GM19372 (cell line): ENCODE measurements around the gene RTF2.
"Not testable (repeated sequence)": the region's sequence is repeated elsewhere in the genome, so short reads cannot be mapped to it uniquely, and the experiment has no call there.

Experiments
- ATAC-seq: cut with Tn5 transposase; IDR thresholded peaks from one replicate; pipeline ENCODE4 v1.9.1; 2021; ENCODE audit warnings: mild to moderate bottlenecking, low read depth, moderate library complexity; ENCODE audit not compliant: unreplicated experiment

The RTF2 gene

DNA sequence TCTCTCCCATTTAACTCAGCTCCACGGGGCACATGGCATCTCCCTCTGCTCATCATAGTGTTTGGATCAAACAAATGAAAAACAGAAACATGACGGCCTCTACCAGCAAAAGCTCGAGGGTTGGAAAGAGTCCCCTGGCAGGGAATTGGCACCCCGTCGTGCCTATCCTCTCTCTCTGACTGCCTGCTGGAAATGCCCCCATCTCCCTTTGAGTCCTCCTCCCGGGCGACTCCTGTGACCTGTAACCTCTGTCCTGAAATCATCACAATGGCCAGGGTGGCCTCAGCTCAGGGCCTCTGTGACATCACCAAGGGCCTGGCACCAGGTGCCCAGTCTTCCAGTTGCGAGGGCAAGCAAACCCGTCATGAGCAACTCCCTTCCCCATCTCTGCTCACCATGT is 64.5 kb downstream of the RTF2 start, which contains the start of gene FAM209B:
FAM209B (plus strand) TSS at position 301 of the 400 bp plus-strand sequence; CDS start at position 397, 96 bp downstream.
- not testable (repeated sequence) for ATAC-seq

DNA sequence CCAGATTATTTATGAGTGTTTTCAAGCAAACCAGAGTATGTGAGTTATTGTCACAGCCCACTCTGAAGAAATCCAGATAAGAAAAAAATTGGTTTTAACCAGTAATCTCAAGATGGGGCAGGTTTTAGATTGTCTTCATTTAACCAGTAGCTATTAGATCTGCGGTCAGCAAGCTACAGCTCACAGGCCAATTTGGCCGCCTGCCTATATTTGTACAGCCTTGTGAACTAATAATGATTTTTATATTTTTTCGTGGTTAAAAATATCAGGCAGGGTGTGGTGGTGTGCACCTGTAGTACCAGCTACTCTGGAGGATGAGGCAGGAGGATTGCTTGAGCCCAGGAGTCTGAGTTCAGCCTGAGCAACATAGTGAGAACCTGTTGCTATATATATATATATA is 69.6 kb downstream of the RTF2 start:
- no peak for ATAC-seq

DNA sequence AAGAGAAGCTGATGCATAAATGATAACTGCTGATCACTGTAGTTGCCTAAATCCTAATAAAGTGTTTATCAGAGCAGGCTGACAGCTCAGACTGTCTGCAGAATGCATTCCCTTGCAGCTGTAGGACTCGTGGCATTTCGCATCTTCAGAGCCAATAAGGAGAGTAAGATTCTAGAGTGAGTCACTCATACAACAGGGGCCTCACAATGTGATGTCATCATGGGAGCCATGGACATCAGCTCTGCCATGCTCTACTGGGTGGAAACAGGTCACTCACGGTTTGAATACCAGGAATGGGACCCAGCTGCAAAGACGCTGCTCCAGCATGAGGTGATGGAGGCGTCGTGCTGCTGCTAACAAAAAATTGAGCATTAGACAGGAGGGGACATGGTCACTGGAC is 72.0 kb downstream of the RTF2 start:
- ATAC-seq, result no peak

DNA sequence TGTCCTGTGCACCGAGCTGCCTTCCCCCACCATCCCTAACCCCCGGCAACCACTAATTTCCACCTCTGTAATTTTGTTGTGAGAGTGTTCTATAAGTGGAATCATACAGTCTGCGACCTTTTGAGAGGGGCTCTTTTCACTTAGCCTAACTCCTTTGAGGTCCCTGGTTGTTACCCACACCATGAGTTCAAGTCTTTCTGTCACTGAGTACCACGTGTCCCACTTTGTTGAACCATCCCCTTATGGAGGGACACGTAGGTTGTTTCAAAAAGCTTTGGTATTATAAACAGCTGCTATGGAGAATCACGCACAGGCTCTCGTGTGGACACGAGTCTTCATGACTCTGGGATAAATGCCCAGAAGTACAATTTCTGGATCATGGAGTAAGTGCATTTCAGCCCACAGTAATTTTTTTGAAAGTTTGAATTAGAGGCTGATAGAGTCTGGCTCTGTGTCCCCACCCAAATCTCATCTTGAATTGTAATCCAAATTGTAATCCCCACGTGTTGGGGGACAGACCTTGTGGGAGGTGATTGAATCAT is 74.1 kb downstream of the RTF2 start:
- ATAC-seq, result no peak

DNA sequence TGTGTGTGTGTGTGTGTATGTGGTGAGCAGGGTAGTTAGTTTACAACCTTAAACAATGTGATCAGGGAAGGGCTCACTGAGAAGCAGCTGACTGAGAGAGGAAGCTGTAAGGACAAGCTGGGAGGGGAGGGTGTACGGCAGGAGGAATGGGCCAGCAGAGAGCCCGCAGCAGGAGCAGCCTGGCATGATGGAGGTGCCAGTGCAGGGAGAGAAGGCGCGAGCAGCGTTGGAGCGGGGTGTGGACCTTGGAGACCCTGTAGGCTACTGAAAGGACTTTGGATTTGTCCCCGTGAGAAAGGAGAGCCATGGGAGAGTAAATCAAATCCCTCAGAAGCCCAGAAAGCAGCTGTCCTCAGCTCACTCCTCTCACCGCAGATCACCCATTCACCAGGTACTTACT is 83.1 kb downstream of the RTF2 start:
- no peak for ATAC-seq

DNA sequence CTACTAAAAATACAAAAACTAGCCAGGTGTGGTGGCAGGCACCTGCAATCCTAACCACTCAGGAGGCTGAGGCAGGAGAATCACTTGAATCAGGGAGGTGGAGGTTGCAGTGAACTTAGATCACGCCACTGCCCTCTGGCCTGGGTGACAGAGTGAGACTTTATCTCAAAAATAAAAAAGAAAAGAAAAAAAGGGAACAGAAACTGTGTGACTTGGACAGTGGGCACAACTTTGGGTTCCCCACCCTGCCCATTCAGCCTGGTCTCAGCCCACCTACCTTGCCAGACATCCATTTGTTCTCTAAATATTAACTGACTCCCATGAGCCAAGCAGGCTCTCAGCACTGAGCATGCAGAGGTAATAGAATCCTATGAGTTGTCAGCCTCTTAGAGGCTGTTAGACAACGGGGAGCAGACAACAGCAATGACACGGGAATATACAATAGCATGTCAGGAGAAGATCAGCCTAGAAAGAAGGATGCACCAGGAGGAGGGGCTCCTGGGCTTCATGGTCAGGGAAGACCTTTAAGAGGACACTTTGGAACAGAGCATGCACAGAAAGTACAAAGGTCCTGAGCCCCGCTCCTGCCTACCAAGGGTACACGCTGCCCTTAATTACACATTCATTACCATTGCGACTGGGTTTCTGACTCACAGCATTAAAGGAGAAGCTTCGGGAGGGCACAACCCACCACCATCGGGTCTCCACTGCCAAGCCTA is 84.6 kb downstream of the RTF2 start:
- no peak for ATAC-seq

DNA sequence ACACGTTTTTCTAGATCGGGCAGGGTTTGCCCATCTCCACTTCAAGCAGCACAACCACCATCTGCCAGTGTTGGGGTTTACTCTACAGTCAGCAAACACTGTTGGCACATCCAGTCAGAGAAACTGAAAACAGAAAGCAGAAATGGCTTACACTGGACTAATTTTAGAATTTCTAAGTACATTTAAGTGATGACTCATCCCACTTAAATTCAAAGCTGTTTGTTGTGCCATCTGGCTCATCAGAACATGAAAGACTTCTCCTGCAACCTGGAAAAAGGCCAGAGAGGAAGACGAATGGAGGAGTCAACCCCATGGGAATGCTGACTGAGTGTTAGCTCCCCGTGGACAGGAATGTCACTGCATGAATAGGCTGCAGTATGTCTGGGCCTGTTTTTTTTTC is 86.4 kb downstream of the RTF2 start:
- ATAC-seq, result peak; percentile 76

DNA sequence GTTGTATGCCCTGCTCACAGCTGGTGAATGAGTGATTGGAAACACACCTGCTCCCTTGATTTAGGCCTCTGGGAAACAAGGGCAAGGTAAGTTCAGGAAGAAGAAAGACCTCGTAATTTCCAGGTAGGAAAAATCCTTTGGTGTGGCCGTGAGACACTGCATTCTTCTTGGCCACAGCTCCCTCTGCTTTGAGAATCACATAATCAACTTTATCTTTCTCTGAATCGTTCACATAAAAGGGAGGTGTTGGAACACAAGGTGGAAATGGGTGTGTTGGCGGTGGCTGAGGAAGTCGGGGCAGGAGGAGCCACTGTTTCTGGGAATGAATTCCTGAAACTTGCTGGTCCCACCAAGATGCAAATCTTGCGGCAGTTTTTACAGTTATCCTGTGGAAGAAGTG is 90.5 kb downstream of the RTF2 start:
- ATAC-seq, result no peak

DNA sequence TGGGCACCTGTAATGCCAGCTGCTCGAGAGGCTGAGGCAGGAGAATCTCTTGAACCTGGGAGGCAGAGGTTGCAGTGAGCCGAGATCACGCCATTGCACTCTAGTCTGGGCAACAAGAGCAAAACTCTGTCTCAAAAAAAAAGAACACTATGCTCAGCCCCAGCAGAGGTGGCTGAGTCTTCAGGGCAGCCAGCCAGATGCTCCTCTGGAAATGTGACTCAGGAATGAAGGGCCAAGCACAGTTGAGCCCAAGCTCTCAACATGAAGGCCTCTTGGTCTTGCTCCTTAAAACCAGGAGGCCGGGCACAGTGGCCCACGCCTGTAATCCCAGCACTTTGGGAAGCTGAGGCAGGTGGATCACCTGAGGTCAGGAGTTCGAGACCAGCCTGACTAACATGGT is 96.1 kb downstream of the RTF2 start:
- ATAC-seq, result not testable (repeated sequence)

DNA sequence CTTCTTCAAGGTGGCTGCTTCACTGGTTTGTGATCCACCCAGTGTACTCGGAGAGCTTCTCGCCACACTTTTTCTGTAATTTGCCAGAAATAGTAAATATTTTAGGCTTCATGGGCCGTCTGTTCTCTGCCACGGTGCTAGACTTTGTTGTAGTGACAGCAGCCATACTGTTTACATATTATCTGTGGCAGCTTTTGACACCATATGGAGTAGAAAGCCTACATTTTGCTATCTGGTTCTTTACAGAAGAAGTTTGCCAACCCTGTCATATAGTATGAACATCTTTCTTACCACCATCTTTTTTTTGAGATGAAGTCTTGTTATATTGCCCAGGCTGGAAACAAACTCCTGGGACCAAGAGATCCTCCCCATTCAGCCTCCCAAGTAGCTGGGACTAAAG is 97.1 kb downstream of the RTF2 start:
- ATAC-seq, result no peak

DNA sequence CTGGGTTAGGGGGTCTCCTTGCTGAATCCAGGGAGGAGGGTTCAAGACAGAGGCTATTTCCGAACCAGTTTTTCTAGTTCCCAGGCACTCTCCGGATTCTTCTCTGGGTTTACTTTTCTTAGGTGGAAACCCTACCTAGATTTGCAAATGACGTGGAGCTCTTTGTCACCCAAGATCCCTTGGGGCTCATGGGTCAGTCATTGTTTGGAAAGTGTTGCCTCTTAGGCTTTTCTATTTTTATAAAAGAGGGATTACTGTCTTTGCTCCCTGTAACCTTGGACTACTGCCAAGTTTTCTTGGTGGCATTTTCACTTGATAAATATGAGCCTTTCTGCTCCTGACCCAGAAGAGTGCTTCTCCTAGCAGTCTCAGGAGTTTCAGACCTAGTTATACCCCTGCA is 98.2 kb downstream of the RTF2 start:
- no peak for ATAC-seq
